Measurements from ENCODE around the gene ICOS. TPM values are rescaled to one million over a fixed set of nuclear protein-coding genes. Genes with fewer than 3 reads are reported as not detected.
"Not testable (repeated sequence)": the region's sequence is repeated elsewhere in the genome, so short reads cannot be mapped to it uniquely, and the experiment has no call there.

The ICOS gene
- total RNA-seq, 2 experiments from 2014 or later: 32.0 to 32.2 TPM

- H3K4me3 Mint-ChIP-seq; H3K36me3 Mint-ChIP-seq; POLR2A ChIA-PET; DNase-seq; ATAC-seq (ENCODE audit: low read depth); H3K9me3 Mint-ChIP-seq; H3K27me3 Mint-ChIP-seq; H3K27ac Mint-ChIP-seq: not testable (repeated sequence)
- H3K4me1 Mint-ChIP-seq: peaks cover 25% of the 10 kb centered on the region
Observed at GRCh38 chr2:203931262-203931661, 5.3 kb upstream of the ICOS start.

- Mint-ChIP-seq H3K4me1 (peaks cover 30% of the 10 kb centered on the region), H3K4me3 (peak overlapping the region; percentile 72), H3K9me3 (no peaks in the 10 kb centered on the region), H3K27ac (peak overlapping the region; percentile 92), H3K36me3 (peaks cover 15% of the 10 kb centered on the region), H3K27me3 (no peaks in the 10 kb centered on the region)
- ATAC-seq (ENCODE audit: low read depth): peak; percentile 12
- POLR2A ChIA-PET: interaction anchor here (0.6 to 1.2 kb wide), 2 partner anchors 17 to 227 kb away, joined by 4 to 6 read pairs; no protein-coding TSS in a partner anchor
- no peak for DNase-seq
Observed at GRCh38 chr2:203934041-203934492, 2.5 kb upstream of the ICOS start.

GRCh38 chr2:203934711-203935438 lies 1.7 kb upstream of the ICOS start:
- ATAC-seq (ENCODE audit: low read depth) (peak; percentile 3), DNase-seq (peak; percentile 41)
- POLR2A ChIA-PET: interaction anchor here (0.6 to 1.3 kb wide), 5 partner anchors 18 to 433 kb away, joined by 3 to 6 read pairs (median 3); no protein-coding TSS in a partner anchor
- peak overlapping the region; percentile 92 for H3K27ac Mint-ChIP-seq
- H3K4me3 Mint-ChIP-seq: peak overlapping the region; percentile 72
- H3K27me3 Mint-ChIP-seq: no peaks in the 10 kb centered on the region
- H3K36me3 Mint-ChIP-seq: peaks cover 16% of the 10 kb centered on the region
- H3K4me1 Mint-ChIP-seq: peaks cover 37% of the 10 kb centered on the region
- no peaks in the 10 kb centered on the region for H3K9me3 Mint-ChIP-seq

GRCh38 chr2:203935568-203935967 lies 995 bp upstream of the ICOS start:
- Mint-ChIP-seq H3K27ac (peak overlapping the region; percentile 92), H3K9me3 (no peaks in the 10 kb centered on the region), H3K27me3 (no peaks in the 10 kb centered on the region), H3K4me3 (no peak overlapping the region), H3K4me1 (peaks cover 42% of the 10 kb centered on the region), H3K36me3 (peaks cover 19% of the 10 kb centered on the region)
- DNase-seq: no peak
- POLR2A ChIA-PET: interaction anchor here (0.6 to 1.3 kb wide), 2 partner anchors 71 to 434 kb away, joined by 3 read pairs; no protein-coding TSS in a partner anchor
- ATAC-seq (ENCODE audit: low read depth): no peak

- Mint-ChIP-seq H3K36me3 (peaks cover 25% of the 10 kb centered on the region), H3K27me3 (no peaks in the 10 kb centered on the region)
Observed at GRCh38 chr2:203936949-203937348, 386 bp downstream of the ICOS start.

GRCh38 chr2:203937788-203938187 lies 1.2 kb downstream of the ICOS start:
- POLR2A ChIA-PET: interaction anchor here (0.9 to 2.2 kb wide), 3 partner anchors 10 to 13 kb away, joined by 3 to 8 read pairs (median 3); no protein-coding TSS in a partner anchor
- no peak for ATAC-seq (ENCODE audit: low read depth)

More at GRCh38 chr2:203936949-203937348, 386 bp downstream of the ICOS start:
- H3K4me3 Mint-ChIP-seq: peak overlapping the region; percentile 96
- H3K27ac Mint-ChIP-seq: peak overlapping the region; percentile 87
- ATAC-seq (ENCODE audit: low read depth): peak; percentile 14
- POLR2A ChIA-PET: interaction anchor here (0.7 to 2.2 kb wide), 3 partner anchors 12 to 66 kb away, joined by 3 to 8 read pairs (median 4); no protein-coding TSS in a partner anchor
- no peaks in the 10 kb centered on the region for H3K9me3 Mint-ChIP-seq
- no peak for DNase-seq
- H3K4me1 Mint-ChIP-seq: peaks cover 52% of the 10 kb centered on the region

GRCh38 chr2:203940039-203940438 lies 3.5 kb downstream of the ICOS start:
- peak overlapping the region; percentile 96 for H3K4me3 Mint-ChIP-seq
- peaks cover 44% of the 10 kb centered on the region for H3K36me3 Mint-ChIP-seq
- POLR2A ChIA-PET: interaction anchor here (1.0 kb wide), 1 partner anchor 66 kb away, joined by 3 read pairs; no protein-coding TSS in a partner anchor
- ATAC-seq (ENCODE audit: low read depth) (peak; percentile 12), DNase-seq (no peak)
- peaks cover 53% of the 10 kb centered on the region for H3K4me1 Mint-ChIP-seq
- peak overlapping the region; percentile 63 for H3K27ac Mint-ChIP-seq
- H3K27me3 Mint-ChIP-seq: no peaks in the 10 kb centered on the region
- peaks cover 2% of the 10 kb centered on the region for H3K9me3 Mint-ChIP-seq

More at GRCh38 chr2:203937788-203938187, 1.2 kb downstream of the ICOS start:
- Mint-ChIP-seq H3K9me3 (no peaks in the 10 kb centered on the region), H3K27me3 (no peaks in the 10 kb centered on the region), H3K27ac (peak overlapping the region; percentile 88), H3K36me3 (peaks cover 28% of the 10 kb centered on the region), H3K4me1 (peaks cover 56% of the 10 kb centered on the region), H3K4me3 (peak overlapping the region; percentile 96)
- DNase-seq: no peak

GRCh38 chr2:203943493-203944382 lies 7.2 kb downstream of the ICOS start:
- H3K4me1 Mint-ChIP-seq: peaks cover 68% of the 10 kb centered on the region
- DNase-seq; POLR2A ChIA-PET; H3K9me3 Mint-ChIP-seq; ATAC-seq (ENCODE audit: low read depth); H3K27me3 Mint-ChIP-seq: not testable (repeated sequence)
- peak overlapping the region; percentile 5 for H3K4me3 Mint-ChIP-seq
- peak overlapping the region; percentile 6 for H3K27ac Mint-ChIP-seq
- H3K36me3 Mint-ChIP-seq: peaks cover 43% of the 10 kb centered on the region

- ATAC-seq (ENCODE audit: low read depth) (no peak), DNase-seq (no peak)
- H3K4me1 Mint-ChIP-seq: peaks cover 60% of the 10 kb centered on the region
- POLR2A ChIA-PET: interaction anchor here (0.7 to 1.2 kb wide), 4 partner anchors 10 to 57 kb away, joined by 3 to 8 read pairs (median 4); partner anchors contain the start of gene ICOS
- peak overlapping the region; percentile 78 for H3K27ac Mint-ChIP-seq
- no peaks in the 10 kb centered on the region for H3K27me3 Mint-ChIP-seq
- no peaks in the 10 kb centered on the region for H3K9me3 Mint-ChIP-seq
- peaks cover 30% of the 10 kb centered on the region for H3K36me3 Mint-ChIP-seq
- H3K4me3 Mint-ChIP-seq: peak overlapping the region; percentile 60
Observed at GRCh38 chr2:203948733-203949132, 12.2 kb downstream of the ICOS start.

- H3K27me3 Mint-ChIP-seq: no peaks in the 10 kb centered on the region
- H3K4me3 Mint-ChIP-seq: peak overlapping the region; percentile 60
- H3K27ac Mint-ChIP-seq: peak overlapping the region; percentile 78
- ATAC-seq (ENCODE audit: low read depth): peak; percentile 74
- POLR2A ChIA-PET: interaction anchor here (0.8 to 1.2 kb wide), 3 partner anchors 12 to 57 kb away, joined by 3 to 8 read pairs (median 5); partner anchors contain the start of gene ICOS
- H3K36me3 Mint-ChIP-seq: peaks cover 28% of the 10 kb centered on the region
- H3K9me3 Mint-ChIP-seq: no peaks in the 10 kb centered on the region
- H3K4me1 Mint-ChIP-seq: peaks cover 60% of the 10 kb centered on the region
- DNase-seq: no peak
Observed at GRCh38 chr2:203949228-203949627, 12.7 kb downstream of the ICOS start.

- H3K27me3 Mint-ChIP-seq: no peaks in the 10 kb centered on the region
- POLR2A ChIA-PET: interaction anchor here (1.1 kb wide), 1 partner anchor 14 kb away, joined by 3 read pairs; no protein-coding TSS in a partner anchor
- ATAC-seq (ENCODE audit: low read depth): peak; percentile 42
- peak overlapping the region; percentile 88 for H3K4me3 Mint-ChIP-seq
- no peak for DNase-seq
- H3K36me3 Mint-ChIP-seq: peaks cover 33% of the 10 kb centered on the region
- H3K27ac Mint-ChIP-seq: peak overlapping the region; percentile 86
- H3K9me3 Mint-ChIP-seq: peaks cover 1% of the 10 kb centered on the region
- H3K4me1 Mint-ChIP-seq: peaks cover 54% of the 10 kb centered on the region
Observed at GRCh38 chr2:203951366-203951902, 14.9 kb downstream of the ICOS start.

- no peak for ATAC-seq (ENCODE audit: low read depth)
- POLR2A ChIA-PET: interaction anchor here (1.3 kb wide), 1 partner anchor 26 kb away, joined by 4 read pairs; no protein-coding TSS in a partner anchor
- Mint-ChIP-seq H3K9me3 (peaks cover 1% of the 10 kb centered on the region), H3K4me3 (no peak overlapping the region), H3K27ac (no peak overlapping the region), H3K27me3 (no peaks in the 10 kb centered on the region), H3K4me1 (peaks cover 14% of the 10 kb centered on the region), H3K36me3 (peaks cover 56% of the 10 kb centered on the region)
- DNase-seq: no peak
Observed at GRCh38 chr2:203959265-203959664, 22.7 kb downstream of the ICOS start.
